Body of pancreas (tissue), 4 donors: ENCODE results near the gene SUPT3H.

ENCODE experiments used
- CTCF ChIP-seq, 7 experiments: fragments of 450-650 bp in 4 of 7; fragments of 200-600 bp in 3 of 7; sonication (generic) in 3 of 7; IDR thresholded peaks; one replicate each; pipeline ENCODE4 v1.5.1; 2016 to 2019; ENCODE audit warnings: antibody characterized with exemption in 7 of 7
- POLR2A ChIP-seq, 3 donors: fragments of 450-650 bp; IDR thresholded peaks; one replicate each; pipeline ENCODE4 v1.6.1; 2016; ENCODE audit warnings: antibody characterized with exemption in 3 of 3, mild to moderate bottlenecking in 2 of 3

GRCh38 chr6:45154679-45155078 is 223.1 kb downstream of the SUPT3H start:
- TF ChIP-seq CTCF (IDR thresholded peaks at IDR 0.05), result no peak
- TF ChIP-seq POLR2A (IDR thresholded peaks at IDR 0.05), result no peak
